HG03565 (cell line): ENCODE measurements around the gene TBC1D14.

ENCODE experiments used
- ATAC-seq: cut with Tn5 transposase; IDR thresholded peaks from one replicate; pipeline ENCODE4 v1.9.1; 2021; ENCODE audit warnings: mild to moderate bottlenecking, moderate library complexity; ENCODE audit not compliant: unreplicated experiment

The TBC1D14 gene

GRCh38 chr4:6928081-6928480 is 18.5 kb downstream of the TBC1D14 start:
- no peak for ATAC-seq

DNA sequence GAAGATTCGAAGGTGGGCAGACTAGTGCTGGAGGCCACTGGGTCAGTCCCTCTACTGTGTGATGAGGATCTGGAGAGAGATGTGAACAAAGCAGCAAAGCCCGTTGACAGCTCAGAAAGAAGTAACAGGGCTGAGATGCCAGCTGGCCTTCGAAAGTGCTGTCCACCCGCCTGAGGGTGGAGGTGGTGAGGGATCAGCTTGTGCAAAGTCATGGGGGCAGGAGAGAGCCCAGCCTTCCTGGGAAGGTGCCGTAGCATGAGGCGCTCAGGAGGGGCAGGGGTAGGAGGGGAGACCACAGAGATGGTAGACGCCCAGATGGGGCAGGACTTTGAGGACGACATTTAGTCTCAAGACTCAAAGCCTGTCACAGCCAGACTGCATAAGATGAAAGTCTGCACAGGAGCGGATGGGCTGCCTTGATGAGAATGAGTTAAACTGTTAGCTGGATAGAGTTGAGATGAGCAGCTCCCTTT is 19.7 kb downstream of the TBC1D14 start:
- no peak for ATAC-seq

DNA sequence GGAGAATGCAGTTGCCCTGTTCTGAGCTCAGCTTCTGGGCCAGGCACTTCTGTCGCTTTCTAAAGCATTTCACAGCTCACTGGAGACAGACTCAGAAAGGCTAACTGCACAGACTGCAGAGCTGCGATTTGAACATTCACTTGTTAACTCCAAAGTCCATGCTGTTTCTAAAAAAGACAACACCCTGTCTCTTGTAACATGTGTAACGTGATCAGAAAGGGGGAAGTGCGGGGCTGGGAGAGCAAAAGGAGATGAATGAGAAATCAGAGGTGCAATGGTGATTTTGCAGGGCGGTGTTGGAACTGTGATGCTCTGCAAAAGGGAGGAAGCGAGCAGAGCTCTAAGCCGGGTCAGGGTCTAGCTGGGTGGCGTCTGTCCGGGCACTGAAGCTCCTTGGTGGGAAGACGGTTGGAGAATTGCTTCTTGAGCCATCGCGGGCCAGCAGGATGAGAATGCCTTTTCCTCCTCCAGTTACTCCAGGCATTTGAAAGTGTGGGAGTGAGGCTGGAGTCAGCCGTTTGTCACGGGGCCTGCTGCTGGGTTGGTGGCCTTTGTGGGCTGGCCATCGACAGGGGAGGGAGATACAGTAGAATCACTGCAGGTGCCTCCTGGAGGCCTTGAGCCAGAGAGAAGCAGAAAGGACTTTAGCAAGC is 20.3 kb downstream of the TBC1D14 start:
- no peak for ATAC-seq

DNA sequence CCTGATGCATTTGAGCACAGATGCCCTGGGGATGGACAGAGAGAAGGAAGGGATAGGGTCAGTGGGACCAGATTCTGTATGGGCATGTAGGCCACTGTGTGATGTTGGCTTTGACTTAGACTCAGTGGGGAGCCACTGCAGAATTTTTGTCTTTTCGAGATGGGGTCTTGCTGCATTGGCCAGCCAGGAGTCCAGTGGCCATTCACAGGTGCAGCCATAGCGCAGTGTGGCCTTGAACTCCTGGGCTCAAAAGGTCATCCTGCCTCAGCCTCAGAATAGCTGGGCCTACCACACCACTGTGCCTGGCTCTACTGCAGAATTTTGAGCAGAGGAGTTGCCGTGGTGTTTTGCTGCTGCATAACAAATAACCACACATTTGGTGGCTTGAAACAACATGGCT is 22.8 kb downstream of the TBC1D14 start:
- ATAC-seq = no peak

DNA sequence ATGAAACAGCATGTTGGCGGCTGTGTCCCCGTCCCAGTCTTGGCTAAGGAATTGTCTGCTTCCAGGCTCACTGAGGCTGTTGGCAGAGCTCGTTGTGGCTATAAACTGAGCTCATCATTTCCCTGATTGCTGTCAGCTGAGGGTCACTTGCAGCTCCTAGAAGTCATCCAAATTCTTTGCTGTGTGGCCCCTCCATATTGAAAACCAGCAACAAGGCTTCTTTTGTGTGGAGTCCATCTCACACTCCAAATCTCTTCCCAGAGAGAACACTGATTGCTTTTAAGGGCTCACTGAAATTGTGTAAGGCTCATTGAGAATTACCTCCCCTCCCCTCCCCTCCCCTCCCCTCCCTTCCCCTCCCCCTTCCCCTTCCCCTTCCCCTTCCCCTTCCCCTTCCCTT is 23.3 kb downstream of the TBC1D14 start:
- ATAC-seq = no peak

- ATAC-seq = no peak
Observed at GRCh38 chr4:6933691-6934430, 24.2 kb downstream of the TBC1D14 start.

- ATAC-seq = no peak
Observed at GRCh38 chr4:6935965-6936364, 26.3 kb downstream of the TBC1D14 start.

- no peak for ATAC-seq
Observed at GRCh38 chr4:6937201-6937600, 27.6 kb downstream of the TBC1D14 start.

DNA sequence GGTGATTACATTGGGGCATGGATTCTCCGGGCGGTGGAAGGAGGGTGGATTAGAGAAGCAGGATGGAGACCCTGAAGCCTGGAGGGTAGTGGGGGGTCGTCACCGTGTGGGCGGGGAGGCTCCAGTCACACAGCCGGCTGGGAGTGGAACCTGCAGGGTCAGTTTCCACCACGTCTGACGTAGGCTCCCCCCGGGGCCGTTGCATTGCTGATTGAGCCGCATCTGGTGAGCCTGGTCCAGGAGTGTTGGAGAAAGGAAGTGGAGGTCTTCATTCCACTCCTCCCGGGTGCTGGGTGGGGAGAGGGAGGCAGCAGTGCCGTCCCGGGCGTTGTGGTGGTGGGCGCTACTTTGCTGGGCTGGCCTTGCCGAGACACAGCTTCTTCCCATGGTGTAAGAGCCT is 28.1 kb downstream of the TBC1D14 start:
- ATAC-seq = no peak

- no peak for ATAC-seq
Observed at GRCh38 chr4:6938237-6938636, 28.6 kb downstream of the TBC1D14 start.

DNA sequence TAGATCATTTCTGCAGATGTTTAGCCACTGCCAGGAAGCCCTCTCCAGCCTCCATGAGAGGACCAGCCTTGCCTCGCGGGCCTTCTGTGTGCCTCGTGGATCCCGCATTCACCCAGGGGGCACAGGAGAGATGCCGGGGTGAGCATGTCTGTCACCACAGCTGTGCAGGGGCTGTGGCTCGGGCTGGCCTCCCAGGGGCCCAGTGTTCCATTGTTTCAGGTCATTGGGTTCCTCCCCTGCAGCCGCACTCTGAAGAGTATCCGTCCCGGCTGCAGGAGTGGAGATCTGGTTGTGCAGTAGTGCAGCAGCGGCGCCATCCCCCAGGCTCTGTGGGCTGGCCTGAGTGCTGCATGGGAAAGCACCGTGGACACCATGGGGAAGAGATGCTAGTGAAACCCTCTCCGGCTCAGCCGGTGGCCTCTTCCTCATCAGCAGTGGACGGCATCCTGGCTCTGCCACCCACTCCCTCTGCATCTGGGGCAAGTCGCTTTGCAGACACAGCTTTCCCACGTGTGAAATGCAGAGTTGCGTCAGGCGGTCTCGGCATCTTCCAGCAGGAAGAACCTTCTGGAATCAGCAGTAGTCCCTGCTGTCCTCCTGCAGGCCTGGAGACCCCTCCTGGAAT is 29.1 kb downstream of the TBC1D14 start:
- no peak for ATAC-seq

DNA sequence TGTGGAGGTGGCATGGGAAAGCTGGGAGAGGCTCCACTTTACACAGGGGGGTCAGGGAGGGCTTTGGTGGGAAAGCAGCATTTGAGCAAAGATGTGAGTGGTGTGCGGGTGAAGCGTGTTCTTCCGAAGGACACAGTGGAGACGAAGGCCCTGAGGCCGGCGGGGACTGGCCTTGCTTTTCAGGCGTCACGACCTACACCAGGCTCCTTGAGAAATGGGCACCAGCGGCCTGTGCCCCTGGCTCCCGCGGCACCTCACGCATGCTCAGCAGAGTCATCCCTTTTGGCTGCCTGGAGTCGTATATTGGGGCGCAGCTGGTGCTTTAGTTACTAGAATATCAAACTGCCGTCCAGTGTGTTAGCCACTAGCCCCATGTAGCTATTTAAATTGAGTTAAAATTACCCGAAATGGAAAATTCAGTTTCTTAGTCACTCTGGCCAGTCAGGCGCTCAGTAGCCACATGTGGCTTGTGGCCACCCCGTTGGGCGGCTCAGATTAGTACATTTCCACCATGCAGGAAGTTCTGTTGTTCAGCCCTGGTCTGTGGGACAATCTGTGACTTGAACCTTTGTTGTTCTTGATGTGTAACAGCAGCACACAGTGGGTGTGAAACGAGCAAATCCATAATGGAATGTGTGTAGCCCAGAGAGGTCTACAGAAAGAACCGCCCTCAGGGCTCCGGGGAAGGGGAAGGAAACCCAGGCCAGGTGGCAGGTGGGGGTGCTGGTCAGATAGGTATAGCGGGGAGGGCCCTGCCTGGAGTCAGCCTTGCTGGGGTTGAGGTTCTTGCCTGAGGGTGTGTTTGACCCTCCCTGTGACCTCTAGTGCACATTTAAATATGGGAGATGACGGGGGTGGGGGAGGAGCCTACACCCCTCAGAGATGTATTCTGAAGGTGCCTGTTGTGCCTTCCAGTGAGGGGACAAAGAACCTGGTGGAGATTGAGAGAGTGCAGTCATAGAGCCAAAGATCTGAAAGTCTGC is 30.4 kb downstream of the TBC1D14 start:
- peak; percentile 40 for ATAC-seq

- ATAC-seq = no peak
Observed at GRCh38 chr4:6940744-6941137, 31.1 kb downstream of the TBC1D14 start.

GRCh38 chr4:6941796-6942195 is 32.2 kb downstream of the TBC1D14 start:
- peak; percentile 7 for ATAC-seq

- peak; percentile 51 for ATAC-seq
Observed at GRCh38 chr4:6942238-6942800, 32.7 kb downstream of the TBC1D14 start.

- ATAC-seq = no peak
Observed at GRCh38 chr4:6943012-6943884, 33.6 kb downstream of the TBC1D14 start.

GRCh38 chr4:6943885-6944225 is 34.2 kb downstream of the TBC1D14 start:
- ATAC-seq = no peak

GRCh38 chr4:6944301-6945051 is 34.9 kb downstream of the TBC1D14 start:
- ATAC-seq = no peak

- no peak for ATAC-seq
Observed at GRCh38 chr4:6945052-6945409, 35.4 kb downstream of the TBC1D14 start.
